H9 (cell line): ENCODE data around the gene LRG1. TPM values are rescaled to one million over a fixed set of nuclear protein-coding genes. Genes with fewer than 3 reads are reported as not detected.
"Not testable (repeated sequence)": the region's sequence is repeated elsewhere in the genome, so short reads cannot be mapped to it uniquely, and the experiment has no call there.

Experiments
- DNase-seq: peaks from one replicate; pipeline ENCODE4 v3.0.0-alpha.2; 2017
- H2AFZ ChIP-seq: one replicate; pipeline ENCODE4 v1.6.1; 2013; ENCODE audit warnings: mild to moderate bottlenecking, low read length, control low read depth, moderate library complexity
- H2AK5ac ChIP-seq: 2 replicates; pipeline ENCODE4 v1.6.1; 2013; ENCODE audit warnings: low read length, control low read depth, mixed read lengths; ENCODE audit not compliant: insufficient read length
- H2BK120ac ChIP-seq: one replicate; pipeline ENCODE4 v1.6.1; 2013; ENCODE audit warnings: low read depth, mild to moderate bottlenecking, low read length, control low read depth, inconsistent platforms; ENCODE audit not compliant: poor library complexity, severe bottlenecking
- H2BK12ac ChIP-seq: 2 replicates; pipeline ENCODE4 v1.6.1; 2013; ENCODE audit warnings: low read length, control low read depth, mixed read lengths, low read depth; ENCODE audit not compliant: insufficient read length
- H2BK15ac ChIP-seq: 2 replicates; pipeline ENCODE4 v1.6.1; 2013; ENCODE audit warnings: low read depth, low read length, control low read depth
- H2BK20ac ChIP-seq: one replicate; pipeline ENCODE4 v1.6.1; 2013; ENCODE audit warnings: low read depth, mild to moderate bottlenecking, low read length, control low read depth, inconsistent platforms; ENCODE audit not compliant: poor library complexity, severe bottlenecking
- H2BK5ac ChIP-seq: 2 replicates; pipeline ENCODE4 v1.6.1; 2013; ENCODE audit warnings: low read length, control low read depth, mixed read lengths; ENCODE audit not compliant: insufficient read length
- H3K14ac ChIP-seq: 2 replicates; pipeline ENCODE4 v1.6.1; 2013; ENCODE audit warnings: low read length, control low read depth; ENCODE audit not compliant: insufficient read depth
- H3K18ac ChIP-seq: 2 replicates; pipeline ENCODE4 v1.6.1; 2013; ENCODE audit warnings: low read depth, mild to moderate bottlenecking, mixed read lengths, low read length, control low read depth; ENCODE audit not compliant: insufficient read length
- H3K23ac ChIP-seq: 2 replicates; pipeline ENCODE4 v1.6.1; 2013; ENCODE audit warnings: low read length, control low read depth, mixed read lengths, low read depth; ENCODE audit not compliant: insufficient read length
- H3K23me2 ChIP-seq: 2 replicates; pipeline ENCODE4 v1.6.1; 2013; ENCODE audit warnings: low read depth, mild to moderate bottlenecking, mixed read lengths, low read length, control low read depth; ENCODE audit not compliant: insufficient read length, poor library complexity, severe bottlenecking
- H3K27ac ChIP-seq: 2 replicates; pipeline ENCODE4 v1.5.1; 2013; ENCODE audit warnings: low read length, control low read depth, mixed read lengths, low read depth; ENCODE audit not compliant: insufficient read length
- H3K27me3 ChIP-seq: 2 replicates; pipeline ENCODE4 v1.6.1; 2013; ENCODE audit warnings: low read length, control low read depth, inconsistent platforms; ENCODE audit not compliant: insufficient read depth
- H3K4ac ChIP-seq: 2 replicates; pipeline ENCODE4 v1.6.1; 2013; ENCODE audit warnings: low read depth, mild to moderate bottlenecking, control low read depth, inconsistent platforms, low read length, moderate library complexity
- H3K4me1 ChIP-seq: 2 replicates; pipeline ENCODE4 v1.6.1; 2013; ENCODE audit warnings: low read length, control low read depth, inconsistent platforms; ENCODE audit not compliant: insufficient read depth
- H3K4me2 ChIP-seq: 2 replicates; pipeline ENCODE4 v1.6.1; 2013; ENCODE audit warnings: low read length, control low read depth, mixed read lengths; ENCODE audit not compliant: insufficient read length, insufficient read depth
- H3K56ac ChIP-seq: 2 replicates; pipeline ENCODE4 v1.6.1; 2013; ENCODE audit warnings: low read depth, mild to moderate bottlenecking, mixed read lengths, low read length, control low read depth; ENCODE audit not compliant: insufficient read length
- H3K79me1 ChIP-seq: 2 replicates; pipeline ENCODE4 v1.6.1; 2013; ENCODE audit warnings: low read depth, mild to moderate bottlenecking, moderate library complexity, low read length, control low read depth, inconsistent platforms; ENCODE audit not compliant: insufficient read depth, poor library complexity, severe bottlenecking
- H3K79me2 ChIP-seq: 2 replicates; pipeline ENCODE4 v1.6.1; 2013; ENCODE audit warnings: low read length, control low read depth, inconsistent platforms; ENCODE audit not compliant: insufficient read depth
- H3K9ac ChIP-seq: 2 replicates; pipeline ENCODE4 v1.6.1; 2013; ENCODE audit warnings: low read length, control low read depth, mixed read lengths; ENCODE audit not compliant: insufficient read length; ENCODE audit errors: extremely low read depth
- H3K9me3 ChIP-seq: one replicate; pipeline ENCODE4 v1.6.1; 2013; ENCODE audit warnings: low read depth, low read length, inconsistent platforms; ENCODE audit not compliant: control insufficient read depth
- H3T11ph ChIP-seq: one replicate; pipeline ENCODE4 v1.6.1; 2013; ENCODE audit warnings: mild to moderate bottlenecking, low read length, control low read depth, inconsistent platforms
- H4K20me1 ChIP-seq: one replicate; pipeline ENCODE4 v1.6.1; 2013; ENCODE audit not compliant: control insufficient read depth, insufficient read length, insufficient read depth
- H4K5ac ChIP-seq: 2 replicates; pipeline ENCODE4 v1.6.1; 2013; ENCODE audit warnings: low read depth, mild to moderate bottlenecking, mixed read lengths, low read length, control low read depth; ENCODE audit not compliant: insufficient read length
- H4K8ac ChIP-seq: replicated peaks from 2 replicates; pipeline ENCODE4 v1.6.1; 2013; ENCODE audit warnings: low read length, control low read depth, mixed read lengths, low read depth; ENCODE audit not compliant: insufficient read length
- H4K91ac ChIP-seq: 2 replicates; pipeline ENCODE4 v1.6.1; 2013; ENCODE audit warnings: low read depth, mild to moderate bottlenecking, moderate library complexity, mixed read lengths, low read length, control low read depth; ENCODE audit not compliant: insufficient read length
- H3K27ac Mint-ChIP-seq, 3 experiments: 2 replicates in 2 of 3; 3 replicates in 1 of 3; pipeline ENCODE4 v1.8.0; 2020 to 2021; ENCODE audit warnings: mixed read lengths in 3 of 3, mild to moderate bottlenecking in 1 of 3, moderate library complexity in 1 of 3
- H3K27me3 Mint-ChIP-seq: 2 replicates; pipeline ENCODE4 v1.8.0; 2021; ENCODE audit warnings: low read depth, mild to moderate bottlenecking, moderate library complexity, mixed read lengths
- H3K36me3 Mint-ChIP-seq, 3 experiments: 2 replicates in 2 of 3; 3 replicates in 1 of 3; pipeline ENCODE4 v1.8.0; 2020 to 2021; ENCODE audit warnings: low read depth in 3 of 3, mixed read lengths in 3 of 3; ENCODE audit not compliant: insufficient read depth in 1 of 3
- H3K4me1 Mint-ChIP-seq, 2 experiments: 2 replicates each; pipeline ENCODE4 v1.8.0; 2020; ENCODE audit warnings: mixed read lengths in 2 of 2
- H3K4me3 Mint-ChIP-seq, 2 experiments: 2 replicates in 1 of 2; 3 replicates in 1 of 2; pipeline ENCODE4 v1.8.0; 2020 to 2021; ENCODE audit warnings: mild to moderate bottlenecking in 2 of 2, mixed read lengths in 2 of 2, moderate library complexity in 1 of 2
- H3K9me3 Mint-ChIP-seq, 2 experiments: 2 replicates in 1 of 2; 3 replicates in 1 of 2; pipeline ENCODE4 v1.8.0; 2020; ENCODE audit warnings: mild to moderate bottlenecking in 2 of 2, mixed read lengths in 2 of 2, moderate library complexity in 1 of 2
- WGBS: extraction: QIAGEN DNeasy Blood & Tissue Kit; methylation state at CpG from one replicate; pipeline ENCODE4 v1.1.7; 2013; ENCODE audit warnings: missing lambda C conversion rate, low lambda C conversion rate, mixed read lengths; ENCODE audit not compliant: insufficient read length; ENCODE audit errors: extremely low coverage; 5-methylcytosine and 5-hydroxymethylcytosine counted together
- total RNA-seq: library from RNA; stranded (reverse); gene quantifications from 2 replicates; pipeline ENCODE4 v1.2.1, GENCODE V29; 2021
- TF ChIP-seq, protein P1 (sequence below): fragments of 200-600 bp; sonication (generic); conservative IDR thresholded peaks from 3 replicates; pipeline ENCODE4 v1.8.0; 2021; ENCODE audit warnings: antibody characterized with exemption, mild to moderate bottlenecking

LRG1 gene
- total RNA-seq, 1 experiment from 2014 or later, result 0.24 TPM

GRCh38 chr19:4542896-4543841 is 3.3 kb upstream of the LRG1 start:
- Histone ChIP-seq H3K27me3 (no peaks in the 10 kb centered on the region), H2BK15ac (no peak overlapping the region), H3K14ac (no peak overlapping the region), H3K9me3 (no peaks in the 10 kb centered on the region), H4K20me1 (no peaks in the 10 kb centered on the region), H3K23ac (no peak overlapping the region), H3K4ac (no peak overlapping the region), H3K56ac (no peak overlapping the region), H2AK5ac (no peak overlapping the region), H3K4me1 (no peaks in the 10 kb centered on the region), H3K79me2 (no peaks in the 10 kb centered on the region), H3K79me1 (no peaks in the 10 kb centered on the region), H2AFZ (no peak overlapping the region), H3K4me2 (no peak overlapping the region), H2BK20ac (no peak overlapping the region), H3T11ph (no peak overlapping the region), H3K23me2 (no peaks in the 10 kb centered on the region), H2BK120ac (no peak overlapping the region), H4K8ac (no peak overlapping the region), H3K18ac (no peak overlapping the region), H2BK5ac (no peak overlapping the region), H3K9ac (no peak overlapping the region), H4K91ac (no peak overlapping the region), H3K27ac (no peak overlapping the region), H2BK12ac (no peak overlapping the region), H4K5ac (no peak overlapping the region)
- H3K4me3 Mint-ChIP-seq, result no peak overlapping the region
- DNase-seq, result no peak
- WGBS, result no CpG with 5 or more reads among the region's 77 CpGs
- peaks cover 0 to 4% of the 10 kb centered on the region in 2 experiments; a peak in 2 of 5 replicates for H3K9me3 Mint-ChIP-seq
- TF ChIP-seq, protein P1, sequence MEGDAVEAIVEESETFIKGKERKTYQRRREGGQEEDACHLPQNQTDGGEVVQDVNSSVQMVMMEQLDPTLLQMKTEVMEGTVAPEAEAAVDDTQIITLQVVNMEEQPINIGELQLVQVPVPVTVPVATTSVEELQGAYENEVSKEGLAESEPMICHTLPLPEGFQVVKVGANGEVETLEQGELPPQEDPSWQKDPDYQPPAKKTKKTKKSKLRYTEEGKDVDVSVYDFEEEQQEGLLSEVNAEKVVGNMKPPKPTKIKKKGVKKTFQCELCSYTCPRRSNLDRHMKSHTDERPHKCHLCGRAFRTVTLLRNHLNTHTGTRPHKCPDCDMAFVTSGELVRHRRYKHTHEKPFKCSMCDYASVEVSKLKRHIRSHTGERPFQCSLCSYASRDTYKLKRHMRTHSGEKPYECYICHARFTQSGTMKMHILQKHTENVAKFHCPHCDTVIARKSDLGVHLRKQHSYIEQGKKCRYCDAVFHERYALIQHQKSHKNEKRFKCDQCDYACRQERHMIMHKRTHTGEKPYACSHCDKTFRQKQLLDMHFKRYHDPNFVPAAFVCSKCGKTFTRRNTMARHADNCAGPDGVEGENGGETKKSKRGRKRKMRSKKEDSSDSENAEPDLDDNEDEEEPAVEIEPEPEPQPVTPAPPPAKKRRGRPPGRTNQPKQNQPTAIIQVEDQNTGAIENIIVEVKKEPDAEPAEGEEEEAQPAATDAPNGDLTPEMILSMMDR, result no peak
- peaks cover 6 to 9% of the 10 kb centered on the region in 2 experiments for H3K4me1 Mint-ChIP-seq
- no peak overlapping the region for H3K27ac Mint-ChIP-seq
- H3K36me3 Mint-ChIP-seq, result peaks cover 0 to 14% (median 3%) of the 10 kb centered on the region in 3 experiments; a peak in 5 of 7 replicates
- H3K27me3 Mint-ChIP-seq, result peaks cover 9% of the 10 kb centered on the region

DNA sequence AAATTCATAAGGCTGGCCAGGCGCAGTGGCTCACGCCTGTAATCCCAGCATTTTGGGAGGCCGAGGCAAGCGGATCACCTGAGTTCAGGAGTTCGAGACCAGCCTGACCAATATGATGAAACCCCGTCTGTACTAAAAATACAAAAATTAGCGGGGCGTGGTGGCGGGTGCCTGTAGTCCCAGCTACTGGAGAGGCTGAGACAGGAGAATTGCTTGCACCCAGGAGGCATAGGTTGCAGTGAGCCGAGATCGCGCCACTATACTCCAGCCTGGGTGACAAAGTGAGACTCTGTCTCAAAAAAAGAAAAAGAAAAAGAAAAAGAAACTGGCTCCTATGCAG is 1.9 kb upstream of the LRG1 start:
- not testable (repeated sequence) for H3K18ac ChIP-seq, H2BK5ac ChIP-seq, H4K8ac ChIP-seq, H3K79me1 ChIP-seq, H3K79me2 ChIP-seq, DNase-seq, H3K23me2 ChIP-seq, H3K4me3 Mint-ChIP-seq, H3K4me2 ChIP-seq, H3T11ph ChIP-seq, H2BK12ac ChIP-seq, H3K4me1 ChIP-seq, H4K20me1 ChIP-seq, H3K36me3 Mint-ChIP-seq, H3K27ac ChIP-seq, H2AK5ac ChIP-seq, H3K9me3 ChIP-seq, H4K91ac ChIP-seq, H2BK15ac ChIP-seq, H2BK120ac ChIP-seq, H3K4me1 Mint-ChIP-seq, H3K4ac ChIP-seq, H2AFZ ChIP-seq, H3K27me3 ChIP-seq, H3K9ac ChIP-seq, H3K23ac ChIP-seq, H3K56ac ChIP-seq, H3K9me3 Mint-ChIP-seq, H3K14ac ChIP-seq, H4K5ac ChIP-seq, H2BK20ac ChIP-seq
- no CpG with 5 or more reads among the region's 12 CpGs for WGBS
- Mint-ChIP-seq H3K27me3 (peaks cover 20% of the 10 kb centered on the region), H3K27ac (peak overlapping the region in 1 of 3 experiments; percentile 28; a peak in 1 of 7 replicates)
